Renal cortical epithelial cell (primary cell): Measurements from ENCODE around the gene RBM6. TPM values are rescaled to one million over a fixed set of nuclear protein-coding genes. Genes with fewer than 3 reads are reported as not detected.
"Not testable (repeated sequence)": the region's sequence is repeated elsewhere in the genome, so short reads cannot be mapped to it uniquely, and the experiment has no call there.

Source experiments
- DNase-seq: peaks from one replicate; pipeline ENCODE4 v3.0.0-alpha.2; 2011; ENCODE audit warnings: low read depth
- total RNA-seq: library from RNA; depleted of rRNA; stranded (reverse); fragments of >200 nt; gene quantifications from 2 replicates; pipeline ENCODE4 v1.2.3, GENCODE V29; 2014

The RBM6 gene
- total RNA-seq, 1 donor from 2014 or later = 58.4 TPM

- DNase-seq = not testable (repeated sequence)
Measured at GRCh38 chr3:49917806-49918590, 22.0 kb upstream of the RBM6 start.

DNA sequence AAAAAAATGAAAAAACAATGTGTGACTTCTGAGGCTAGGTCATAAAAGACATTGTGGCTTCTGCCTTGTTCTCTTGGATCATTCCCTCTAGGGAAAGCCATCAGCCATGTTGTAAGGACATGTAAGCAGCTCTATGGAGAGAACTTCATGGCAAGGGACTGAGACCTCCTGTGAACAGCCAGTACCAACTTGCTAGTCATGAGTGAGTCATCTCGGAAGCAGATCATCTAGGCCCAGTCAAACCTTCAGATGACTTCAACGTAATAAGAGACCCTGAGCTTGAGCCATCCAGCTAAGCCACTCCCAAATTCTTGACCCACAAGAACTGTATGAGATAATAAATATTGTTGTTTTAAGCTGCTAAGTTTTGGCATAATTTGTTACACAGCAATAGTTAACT lies 15.3 kb upstream of the RBM6 start:
- DNase-seq = peak; percentile 58

DNA sequence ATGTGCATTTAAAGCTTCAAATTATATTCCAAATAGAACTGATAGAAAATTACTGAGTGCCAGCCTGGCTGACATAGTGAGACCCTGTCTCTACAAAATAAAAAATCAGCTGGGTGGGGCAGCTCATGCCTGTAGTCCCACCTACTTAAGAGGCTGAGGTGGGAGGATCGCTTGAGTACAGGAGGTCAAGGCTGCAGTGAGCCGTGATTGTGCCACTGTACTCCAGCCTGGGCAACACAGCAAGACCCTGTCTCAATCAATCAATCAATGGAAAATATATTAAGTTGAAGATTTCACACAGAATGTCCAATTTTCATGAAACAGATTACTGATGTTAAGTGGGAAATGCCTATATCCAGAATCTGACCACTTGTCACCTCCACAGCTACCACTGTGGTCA lies 14.5 kb upstream of the RBM6 start:
- no peak for DNase-seq

DNA sequence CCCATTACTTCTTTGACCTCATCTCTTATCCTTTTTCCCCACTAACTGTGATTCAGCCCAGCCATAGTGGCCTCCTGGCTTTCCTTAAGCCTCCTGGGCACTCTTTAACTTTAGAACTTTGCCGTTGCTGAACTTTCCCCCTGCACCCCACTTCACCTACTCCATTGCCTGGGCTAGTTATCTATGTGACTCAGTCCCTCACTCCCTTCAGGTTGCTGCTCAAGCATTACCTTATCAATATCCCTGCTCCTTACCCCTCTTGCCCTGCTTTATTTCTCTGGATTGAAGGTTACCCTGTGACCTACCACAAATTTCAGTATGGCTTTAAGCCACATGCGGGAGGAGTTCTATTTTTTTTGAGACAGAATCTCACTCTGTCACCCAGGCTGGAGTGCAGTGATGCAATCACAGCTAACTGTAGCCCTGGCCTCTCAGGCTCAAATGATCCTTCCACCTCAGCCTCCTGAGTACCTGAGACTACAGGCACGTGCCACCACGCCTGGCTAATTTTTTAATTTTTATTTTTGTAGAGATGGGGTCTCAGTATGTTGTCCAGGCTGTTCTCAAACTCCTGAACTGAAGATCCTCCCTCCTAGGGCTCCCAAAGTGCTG lies 13.7 kb upstream of the RBM6 start:
- no peak for DNase-seq

GRCh38 chr3:49927798-49928197 lies 12.2 kb upstream of the RBM6 start:
- peak; percentile 71 for DNase-seq

- DNase-seq = no peak
Measured at GRCh38 chr3:49928481-49929017, 11.4 kb upstream of the RBM6 start.

- DNase-seq = peak; percentile 74
Measured at GRCh38 chr3:49929291-49930167, 10.4 kb upstream of the RBM6 start, which contains the start of gene MON1A. TSS of gene MON1A (minus strand) at chr3:49929811. CDS start at chr3:49913346, 16,465 bp downstream.

DNA sequence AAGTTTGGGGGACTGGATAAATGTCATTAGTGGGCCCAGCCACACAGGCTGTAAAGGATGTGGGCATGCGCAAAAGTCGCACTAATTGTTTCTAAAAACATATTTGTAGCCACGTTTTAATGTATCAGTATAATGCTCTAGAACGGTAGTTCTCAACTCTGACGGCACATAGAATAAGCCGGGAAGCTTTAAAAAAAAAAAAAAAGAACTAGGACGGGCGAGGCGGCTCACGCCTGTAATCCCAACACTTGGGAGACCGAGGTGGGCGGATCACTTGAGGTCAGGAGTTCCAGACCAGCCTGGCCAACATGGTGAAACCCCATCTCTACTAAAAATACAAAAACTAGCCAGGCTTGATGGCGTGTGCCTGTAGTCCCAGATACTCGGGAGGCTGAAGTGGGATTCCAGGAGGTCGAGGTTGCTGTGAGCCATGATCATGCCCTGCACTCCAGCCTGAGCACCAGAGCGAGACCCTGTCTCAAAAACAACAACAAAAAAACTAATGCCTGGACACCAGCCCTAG lies 9.7 kb upstream of the RBM6 start:
- DNase-seq = no peak

- peak; percentile 44 for DNase-seq
Measured at GRCh38 chr3:49930922-49931321, 9.0 kb upstream of the RBM6 start.

DNA sequence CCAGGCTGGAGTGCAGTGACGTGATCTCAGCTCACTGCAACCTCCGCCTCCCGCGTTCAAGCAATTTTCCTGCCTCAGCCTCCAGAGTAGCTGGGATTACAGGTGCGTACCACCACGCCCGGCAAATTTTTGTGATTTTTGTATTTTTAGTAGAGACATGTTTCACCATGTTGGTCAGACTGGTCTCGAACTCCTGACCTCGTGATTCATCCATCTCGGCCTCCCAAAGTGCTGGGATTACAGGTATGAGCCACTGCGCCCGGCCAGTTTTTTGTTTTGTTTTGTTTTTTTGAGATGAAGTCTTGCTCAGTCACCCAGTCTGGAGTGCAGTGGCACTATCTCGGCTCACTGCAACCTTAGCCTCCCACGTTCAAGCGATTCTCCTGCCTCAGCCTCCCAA lies 7.7 kb upstream of the RBM6 start:
- DNase-seq = not testable (repeated sequence)

GRCh38 chr3:49937090-49937489 lies 2.9 kb upstream of the RBM6 start:
- no peak for DNase-seq

GRCh38 chr3:49940667-49941249 lies 808 bp downstream of the RBM6 start:
- no peak for DNase-seq

- no peak for DNase-seq
Measured at GRCh38 chr3:49942651-49943050, 2.7 kb downstream of the RBM6 start.

DNA sequence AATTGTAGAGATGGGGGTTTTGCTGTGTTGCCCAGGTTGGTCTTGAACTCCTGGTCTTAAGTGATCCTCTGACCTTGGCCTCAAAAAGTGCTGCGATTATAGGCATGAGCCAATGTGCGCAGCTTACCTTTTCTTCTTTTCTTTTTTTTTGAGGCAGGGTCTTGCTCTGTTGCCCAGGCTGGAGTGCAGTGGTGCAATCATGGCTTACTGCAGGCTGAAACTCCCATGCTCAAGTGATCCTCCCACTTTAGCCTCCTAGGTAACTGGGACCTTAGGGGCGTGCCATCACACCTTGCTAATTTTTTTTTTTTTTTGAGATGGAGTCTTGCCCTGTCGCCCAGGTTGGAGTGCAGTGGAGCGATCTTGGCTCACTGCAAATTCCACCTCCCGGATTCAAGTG lies 13.0 kb downstream of the RBM6 start:
- no peak for DNase-seq

- DNase-seq = no peak
Measured at GRCh38 chr3:49955636-49956035, 15.7 kb downstream of the RBM6 start.

- peak; percentile 33 for DNase-seq
Measured at GRCh38 chr3:49966233-49966942, 26.4 kb downstream of the RBM6 start.

DNA sequence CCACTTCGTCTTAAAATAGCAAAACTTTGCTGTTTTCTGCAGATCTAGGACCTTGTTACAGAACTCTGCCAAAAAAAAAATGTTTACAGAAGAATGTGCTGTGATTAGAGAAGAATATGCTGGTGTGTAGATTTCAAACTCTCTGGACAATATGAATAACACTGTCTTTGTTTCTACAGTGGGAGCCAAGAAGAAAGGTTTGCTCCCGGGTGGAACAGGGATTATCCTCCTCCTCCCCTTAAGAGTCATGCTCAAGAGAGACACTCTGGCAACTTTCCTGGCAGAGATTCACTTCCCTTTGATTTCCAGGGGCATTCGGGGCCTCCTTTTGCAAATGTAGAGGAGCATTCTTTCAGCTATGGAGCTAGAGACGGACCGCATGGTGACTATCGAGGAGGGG lies 27.3 kb downstream of the RBM6 start:
- no peak for DNase-seq

DNA sequence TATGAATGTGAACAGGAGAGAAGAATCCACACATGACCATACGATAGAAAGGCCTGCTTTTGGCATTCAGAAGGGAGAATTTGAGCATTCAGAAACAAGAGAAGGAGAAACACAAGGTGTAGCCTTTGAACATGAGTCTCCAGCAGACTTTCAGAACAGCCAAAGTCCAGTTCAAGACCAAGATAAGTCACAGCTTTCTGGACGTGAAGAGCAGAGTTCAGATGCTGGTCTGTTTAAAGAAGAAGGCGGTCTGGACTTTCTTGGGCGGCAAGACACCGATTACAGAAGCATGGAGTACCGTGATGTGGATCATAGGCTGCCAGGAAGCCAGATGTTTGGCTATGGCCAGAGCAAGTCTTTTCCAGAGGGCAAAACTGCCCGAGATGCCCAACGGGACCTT lies 28.4 kb downstream of the RBM6 start:
- DNase-seq = no peak

DNA sequence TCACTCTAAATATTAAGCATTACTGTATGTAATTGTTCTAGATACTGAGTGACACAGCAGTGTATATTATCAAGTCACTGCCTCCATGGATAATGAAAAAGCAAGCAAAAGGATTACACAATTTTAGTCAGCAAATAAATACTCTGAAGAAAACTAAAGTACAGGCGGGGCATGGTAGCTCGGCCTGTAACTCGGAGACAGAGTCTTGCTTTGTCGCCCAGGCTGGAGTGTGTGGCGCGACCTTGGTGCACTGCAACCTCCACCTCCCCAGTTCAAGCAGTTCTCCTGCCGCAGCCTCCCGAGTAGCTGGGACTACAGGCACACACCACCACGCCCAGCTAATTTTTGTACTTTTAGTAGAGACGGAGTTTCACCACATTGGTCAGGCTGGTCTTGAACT lies 32.7 kb downstream of the RBM6 start:
- no peak for DNase-seq

DNA sequence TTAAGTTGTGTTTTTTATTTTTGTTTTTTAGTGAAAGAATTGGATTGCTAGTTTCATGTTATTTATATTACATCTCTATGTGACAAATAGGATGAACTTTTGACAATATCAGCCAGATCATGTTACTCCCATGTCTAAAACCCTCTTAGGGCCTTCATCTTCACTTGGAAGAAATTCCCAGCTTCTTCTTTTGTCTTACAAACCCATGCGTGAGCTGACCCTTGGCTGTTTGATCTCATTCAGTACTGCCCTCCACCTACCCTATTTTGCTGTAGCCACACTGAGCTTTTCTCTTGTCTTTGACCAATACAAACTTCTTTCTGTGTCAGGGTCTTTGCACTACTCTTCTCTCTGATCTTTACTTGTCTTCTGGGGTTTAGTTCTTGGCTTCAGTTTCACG lies 37.0 kb downstream of the RBM6 start:
- no peak for DNase-seq

- no peak for DNase-seq
Measured at GRCh38 chr3:49984394-49984793, 44.4 kb downstream of the RBM6 start.
